Hematopoietic multipotent progenitor cell (in vitro differentiated cells): ENCODE measurements around the gene FXYD4. TPM values are rescaled to one million over a fixed set of nuclear protein-coding genes. Genes with fewer than 3 reads are reported as not detected.

Experiments used
- DNase-seq, 3 donors: peaks; one replicate each; pipeline ENCODE4 v3.0.0-alpha.2; 2011 to 2015; ENCODE audit warnings: low read depth in 2 of 3, low spot score in 2 of 3
- total RNA-seq: library from RNA; depleted of rRNA; stranded (reverse); fragments of >200 nt; gene quantifications from one replicate; pipeline ENCODE4 v1.2.3, GENCODE V29; 2012

Gene FXYD4
- total RNA-seq, 1 donor = not detected

DNA sequence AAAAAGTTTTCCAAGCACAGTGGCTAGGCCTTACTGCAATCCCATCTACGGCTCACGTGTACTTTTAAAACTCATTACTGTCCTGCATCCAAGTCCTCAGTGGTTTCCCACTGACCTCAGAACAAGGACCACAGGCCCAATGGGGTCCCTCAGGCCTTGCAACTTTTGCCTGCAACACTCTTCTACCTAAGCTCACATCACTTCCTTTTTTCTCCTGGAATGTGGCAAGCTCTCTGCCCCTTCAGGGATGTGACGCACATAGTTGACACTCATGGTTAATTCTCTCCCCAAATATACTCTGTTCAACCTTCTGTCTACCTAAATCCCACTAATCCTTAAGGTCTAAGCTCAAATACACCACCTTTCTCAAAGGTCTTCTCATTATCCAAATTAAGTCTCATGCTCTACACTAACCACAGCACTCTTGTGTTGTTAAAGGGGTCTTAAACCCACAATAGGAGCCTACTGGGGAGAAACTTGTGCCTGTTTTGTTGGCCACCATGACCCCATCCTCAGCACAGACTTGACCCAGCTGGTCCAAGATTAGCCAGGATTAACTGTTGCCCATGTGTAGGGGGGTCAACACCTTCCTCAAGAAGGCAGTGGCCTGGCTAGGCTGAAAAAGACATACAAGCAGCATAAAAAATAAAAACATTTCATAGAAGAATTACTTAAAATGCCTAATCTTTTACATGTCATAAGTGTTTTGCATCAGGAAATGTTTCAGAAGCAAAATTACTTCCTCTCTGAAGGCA lies 22.3 kb downstream of the FXYD4 start:
- DNase-seq = no peak

- no peak for DNase-seq
Measured at GRCh38 chr10:43394868-43395267, 23.4 kb downstream of the FXYD4 start.

GRCh38 chr10:43395571-43396060 lies 24.2 kb downstream of the FXYD4 start:
- no peak for DNase-seq

GRCh38 chr10:43396061-43396927 lies 24.9 kb downstream of the FXYD4 start:
- DNase-seq = peak in 2 of 3 donors; percentile 20 to 44

GRCh38 chr10:43396928-43397624 lies 25.6 kb downstream of the FXYD4 start:
- DNase-seq = peak in 2 of 3 donors; percentile 70 to 73

GRCh38 chr10:43398939-43399319 lies 27.5 kb downstream of the FXYD4 start:
- DNase-seq = no peak

GRCh38 chr10:43399320-43400310 lies 28.2 kb downstream of the FXYD4 start:
- no peak for DNase-seq

DNA sequence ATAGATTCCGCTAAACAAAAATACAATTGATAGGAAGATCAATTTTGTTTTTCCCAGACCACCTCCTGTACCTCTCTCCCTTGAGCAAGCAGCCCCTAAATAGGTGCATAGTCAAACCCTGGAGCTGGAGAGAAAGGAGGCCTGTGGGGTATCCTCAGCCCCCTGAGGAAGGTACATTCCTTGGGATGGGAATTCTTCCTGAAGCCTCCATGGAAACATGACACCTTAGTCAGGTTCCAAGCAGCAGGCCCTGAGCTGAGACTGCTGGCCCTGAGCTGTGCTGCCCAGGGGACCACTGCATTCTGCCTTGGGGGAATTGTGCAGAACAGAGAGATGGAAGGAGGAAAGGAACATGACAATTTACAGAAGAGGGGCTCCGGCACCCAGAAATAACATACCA lies 30.2 kb downstream of the FXYD4 start:
- DNase-seq = no peak

GRCh38 chr10:43402176-43402575 lies 30.7 kb downstream of the FXYD4 start:
- no peak for DNase-seq

DNA sequence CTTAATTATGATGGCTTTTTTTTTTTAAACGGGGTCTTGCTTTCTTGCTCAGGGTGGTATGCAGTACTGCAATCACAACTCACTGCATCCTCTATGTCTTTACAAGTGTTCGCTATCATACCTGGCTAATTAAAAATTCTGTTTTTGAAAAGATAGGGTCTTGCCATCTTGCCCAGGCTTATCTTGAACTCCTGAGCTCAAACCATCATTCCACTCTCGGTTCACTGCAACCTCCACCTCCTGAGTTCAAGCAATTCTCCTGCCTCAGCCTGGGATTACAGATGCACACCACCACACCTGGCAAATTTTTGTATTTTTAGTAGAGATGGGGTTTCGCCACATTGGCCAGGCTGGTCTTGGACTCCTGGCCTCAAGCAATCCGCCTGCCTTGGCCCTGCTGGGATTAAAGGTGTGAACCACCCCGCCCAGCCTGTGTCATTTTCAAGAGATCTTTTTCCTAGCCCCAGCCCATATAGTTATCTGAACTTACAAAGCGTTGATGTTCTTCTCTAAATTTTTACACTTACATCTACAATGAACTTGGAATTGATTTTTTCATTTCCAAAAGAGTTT lies 31.5 kb downstream of the FXYD4 start:
- no peak for DNase-seq

DNA sequence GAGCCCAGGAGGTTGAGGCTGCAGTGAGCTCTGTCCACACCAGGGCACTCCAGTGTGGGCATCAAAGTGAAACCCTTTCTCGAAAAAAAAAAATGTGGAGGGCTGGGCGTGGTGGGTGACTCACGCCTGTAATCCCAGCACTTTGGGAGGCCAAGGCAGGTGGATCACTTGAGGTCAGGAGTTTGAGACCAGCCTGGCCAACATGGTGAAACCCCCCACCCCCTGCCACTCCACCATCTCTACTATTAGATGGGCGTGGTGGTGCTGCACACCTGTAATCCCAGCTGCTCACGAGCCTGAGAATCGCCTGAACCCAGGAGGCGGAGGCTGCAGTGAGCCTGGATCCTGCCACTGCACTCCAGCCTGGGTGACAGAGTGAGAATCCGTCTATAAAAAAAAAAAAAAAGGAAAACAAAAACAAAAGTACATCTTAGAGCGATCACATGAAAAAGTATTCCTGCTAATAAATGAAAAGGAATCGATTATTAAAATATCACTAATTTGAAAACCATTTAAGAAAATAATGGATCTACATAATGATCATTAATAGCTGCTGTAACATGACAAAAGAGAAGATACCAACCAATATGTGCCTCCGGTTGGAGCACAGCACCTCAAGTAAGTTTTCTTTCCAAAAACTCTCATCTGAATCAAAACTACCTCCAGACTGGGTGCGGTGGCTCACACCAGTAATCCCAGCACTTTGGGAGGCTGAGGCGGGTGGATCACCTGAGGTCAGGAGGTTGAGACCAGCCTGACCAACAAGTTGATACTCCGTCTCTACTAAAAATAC lies 32.7 kb downstream of the FXYD4 start:
- DNase-seq = no peak

DNA sequence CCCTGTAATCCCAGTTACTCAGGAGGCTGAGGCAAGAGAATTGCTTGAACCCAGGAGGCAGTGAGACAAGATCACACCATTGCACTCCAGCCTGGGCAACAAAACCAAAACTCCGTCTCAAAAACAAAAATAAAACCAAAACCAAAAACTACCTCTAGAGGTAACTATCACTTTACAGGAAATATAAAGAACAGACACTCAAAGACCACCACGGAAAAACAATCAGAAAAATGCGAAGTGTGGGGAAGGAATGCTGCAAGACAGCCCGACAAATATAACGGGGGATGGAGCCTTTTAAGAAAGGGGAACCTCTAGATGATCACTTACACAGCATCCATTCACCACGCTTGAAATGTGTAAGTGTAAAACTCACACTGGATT lies 33.3 kb downstream of the FXYD4 start:
- DNase-seq = peak in 1 of 3 donors; percentile 39

GRCh38 chr10:43407148-43407575 lies 35.7 kb downstream of the FXYD4 start:
- DNase-seq = peak in 2 of 3 donors; percentile 39 to 42

- DNase-seq = peak; percentile 71 to 90 (median 89)
Measured at GRCh38 chr10:43407576-43408330, 36.3 kb downstream of the FXYD4 start.

GRCh38 chr10:43408331-43408709 lies 36.9 kb downstream of the FXYD4 start:
- no peak for DNase-seq

DNA sequence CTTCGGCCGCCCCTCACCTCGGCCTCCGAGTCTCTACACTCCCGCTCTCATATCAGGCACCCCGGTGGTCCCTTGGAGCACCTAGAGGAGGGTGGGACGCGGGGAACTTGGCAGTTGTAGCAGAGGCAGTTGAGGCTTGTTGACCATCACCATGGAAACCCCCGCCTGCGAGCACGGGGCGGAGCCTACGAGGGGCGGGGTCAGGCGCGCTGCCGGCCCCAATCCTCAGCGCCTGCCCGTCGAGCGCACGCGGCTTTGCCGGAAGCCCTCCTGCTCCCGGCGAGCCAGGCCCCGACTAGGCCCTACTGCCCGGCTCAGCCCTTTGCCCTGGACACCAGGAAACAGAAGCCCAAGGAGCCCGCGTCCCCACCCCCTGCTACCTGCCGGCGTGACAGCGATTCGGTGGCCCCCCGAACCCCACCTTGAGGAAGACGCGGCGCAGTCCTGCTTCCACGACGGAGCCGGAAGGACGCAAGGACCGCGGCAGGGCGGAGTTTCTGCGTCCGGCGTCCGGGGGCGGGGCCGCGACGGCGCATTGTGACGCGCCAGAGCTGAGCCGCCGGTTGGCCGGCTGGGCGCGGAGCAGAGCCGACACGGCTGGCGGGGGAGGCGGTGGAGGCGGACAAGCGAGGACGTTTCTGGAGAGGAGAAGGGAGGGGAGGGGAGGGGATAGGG lies 37.4 kb downstream of the FXYD4 start, which contains the start of gene HNRNPF:
HNRNPF (minus strand) TSS at position 477 of the 675 bp plus-strand sequence. CDS start 21,302 bp downstream, outside the sequence.
- DNase-seq = peak; percentile 93 to 96 (median 96)
